PC-9 (cell line): ENCODE data around the gene TAF13.

Source experiments
- EZH2 ChIP-seq: fragments of 200-600 bp; sonication (generic); IDR thresholded peaks from 2 replicates; pipeline ENCODE4 v1.8.0; 2017; ENCODE audit warnings: antibody characterized with exemption, low read depth
- TF ChIP-seq, protein P1 (sequence below): fragments of 200-600 bp; sonication (generic); conservative IDR thresholded peaks from 2 replicates; pipeline ENCODE4 v1.6.1; 2017; ENCODE audit warnings: mixed run types, antibody characterized with exemption, mild to moderate bottlenecking, moderate library complexity

DNA sequence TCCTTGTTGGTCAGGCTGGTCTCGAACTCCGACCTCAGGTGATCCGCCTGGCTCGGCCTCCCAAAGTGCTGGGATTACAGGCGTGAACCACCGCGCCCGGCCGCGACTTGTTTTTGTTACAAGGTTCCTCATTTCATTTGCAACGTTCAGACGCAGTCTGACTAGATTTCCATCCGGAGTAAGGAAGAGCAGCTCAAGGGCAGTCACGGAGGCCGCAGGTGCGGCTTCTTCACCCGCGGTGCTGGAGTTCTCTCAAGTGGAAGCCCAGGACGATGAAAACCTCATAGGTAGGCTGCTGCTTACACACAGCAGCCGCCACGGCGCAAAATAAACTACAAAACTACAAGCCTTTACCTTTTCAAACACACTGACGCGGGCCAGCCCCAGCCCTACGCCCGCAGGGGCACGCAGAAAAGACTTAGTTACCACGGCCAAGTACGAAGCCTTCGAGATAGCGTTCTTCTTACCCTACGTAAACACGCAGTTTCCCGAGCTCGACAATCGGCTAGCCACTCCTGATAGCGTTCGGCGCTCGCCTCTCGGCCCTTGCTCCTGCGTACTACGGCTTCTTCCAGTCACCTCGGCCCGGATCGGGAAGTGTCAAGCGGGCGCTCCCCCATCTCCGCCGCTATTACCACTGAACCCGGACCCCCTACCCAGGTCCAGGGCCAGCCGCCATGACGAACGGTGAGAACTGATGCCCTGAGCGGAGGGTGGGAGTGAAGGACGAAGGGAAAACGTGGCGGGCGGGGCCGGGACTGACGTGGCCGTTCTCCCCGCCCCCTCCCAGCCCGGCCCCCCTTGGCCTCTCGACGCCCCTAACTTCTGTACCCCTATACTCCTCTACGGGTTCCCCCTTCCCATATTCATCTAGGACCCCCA is 14.6 kb upstream of the TAF13 start, which contains the start of gene TMEM167B:
- TF ChIP-seq, protein P1, sequence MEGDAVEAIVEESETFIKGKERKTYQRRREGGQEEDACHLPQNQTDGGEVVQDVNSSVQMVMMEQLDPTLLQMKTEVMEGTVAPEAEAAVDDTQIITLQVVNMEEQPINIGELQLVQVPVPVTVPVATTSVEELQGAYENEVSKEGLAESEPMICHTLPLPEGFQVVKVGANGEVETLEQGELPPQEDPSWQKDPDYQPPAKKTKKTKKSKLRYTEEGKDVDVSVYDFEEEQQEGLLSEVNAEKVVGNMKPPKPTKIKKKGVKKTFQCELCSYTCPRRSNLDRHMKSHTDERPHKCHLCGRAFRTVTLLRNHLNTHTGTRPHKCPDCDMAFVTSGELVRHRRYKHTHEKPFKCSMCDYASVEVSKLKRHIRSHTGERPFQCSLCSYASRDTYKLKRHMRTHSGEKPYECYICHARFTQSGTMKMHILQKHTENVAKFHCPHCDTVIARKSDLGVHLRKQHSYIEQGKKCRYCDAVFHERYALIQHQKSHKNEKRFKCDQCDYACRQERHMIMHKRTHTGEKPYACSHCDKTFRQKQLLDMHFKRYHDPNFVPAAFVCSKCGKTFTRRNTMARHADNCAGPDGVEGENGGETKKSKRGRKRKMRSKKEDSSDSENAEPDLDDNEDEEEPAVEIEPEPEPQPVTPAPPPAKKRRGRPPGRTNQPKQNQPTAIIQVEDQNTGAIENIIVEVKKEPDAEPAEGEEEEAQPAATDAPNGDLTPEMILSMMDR = no peak
- TF ChIP-seq EZH2 = no peak
